Loucy (cell line): ENCODE results near the gene PAN2.

Experiments used
- EZH2phosphoT487 ChIP-seq: fragments of 200-600 bp; IDR thresholded peaks from 2 replicates; pipeline ENCODE4 v1.6.1; 2018; ENCODE audit warnings: antibody characterized with exemption, mild to moderate bottlenecking, moderate library complexity, borderline replicate concordance
- TF ChIP-seq, protein P1 (sequence below): fragments of 200-600 bp; sonication (generic); conservative IDR thresholded peaks from 2 replicates; pipeline ENCODE4 v1.5.1; 2014; ENCODE audit warnings: mild to moderate bottlenecking, antibody characterized with exemption, low read length

DNA sequence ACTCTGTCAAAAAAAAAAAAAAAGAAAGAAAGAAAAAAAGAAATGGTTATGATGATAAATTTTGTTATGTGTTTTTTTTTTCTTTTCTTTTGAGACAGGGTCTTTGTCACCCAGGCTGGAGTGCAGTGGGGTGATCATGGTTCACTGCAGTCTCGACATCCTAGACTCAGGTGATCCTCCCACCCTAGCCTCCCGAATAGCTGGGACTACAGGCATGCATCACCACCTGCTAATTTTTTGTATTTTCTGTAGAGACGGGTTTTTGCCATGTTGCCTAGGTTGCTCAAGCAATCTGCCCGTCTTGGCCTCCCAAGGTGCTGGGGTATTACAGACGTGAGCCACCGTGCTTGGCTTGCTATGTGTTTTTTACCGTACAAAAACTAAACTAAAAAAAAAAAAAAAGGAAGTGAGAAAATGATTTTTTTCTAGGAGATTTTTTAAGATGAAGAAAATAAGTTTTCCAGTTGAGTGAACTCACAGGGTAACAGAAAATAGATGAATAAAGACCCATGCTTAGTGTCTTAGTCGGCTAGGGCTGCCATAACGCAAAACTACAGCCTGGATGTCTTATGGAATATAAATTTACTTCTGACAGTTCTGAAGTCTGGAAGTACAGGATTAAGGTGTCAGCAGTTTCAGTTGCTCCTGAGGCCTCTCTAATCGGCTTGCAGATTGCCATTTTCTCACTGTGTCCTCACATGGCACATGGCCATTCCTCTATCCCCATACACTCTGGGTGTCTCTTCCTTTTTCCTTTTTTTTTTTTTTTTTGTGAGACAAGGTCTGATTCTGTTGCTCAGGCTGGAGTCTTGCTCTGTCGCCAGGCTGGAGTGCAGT lies 42.0 kb upstream of the PAN2 start:
- TF ChIP-seq, protein P1, sequence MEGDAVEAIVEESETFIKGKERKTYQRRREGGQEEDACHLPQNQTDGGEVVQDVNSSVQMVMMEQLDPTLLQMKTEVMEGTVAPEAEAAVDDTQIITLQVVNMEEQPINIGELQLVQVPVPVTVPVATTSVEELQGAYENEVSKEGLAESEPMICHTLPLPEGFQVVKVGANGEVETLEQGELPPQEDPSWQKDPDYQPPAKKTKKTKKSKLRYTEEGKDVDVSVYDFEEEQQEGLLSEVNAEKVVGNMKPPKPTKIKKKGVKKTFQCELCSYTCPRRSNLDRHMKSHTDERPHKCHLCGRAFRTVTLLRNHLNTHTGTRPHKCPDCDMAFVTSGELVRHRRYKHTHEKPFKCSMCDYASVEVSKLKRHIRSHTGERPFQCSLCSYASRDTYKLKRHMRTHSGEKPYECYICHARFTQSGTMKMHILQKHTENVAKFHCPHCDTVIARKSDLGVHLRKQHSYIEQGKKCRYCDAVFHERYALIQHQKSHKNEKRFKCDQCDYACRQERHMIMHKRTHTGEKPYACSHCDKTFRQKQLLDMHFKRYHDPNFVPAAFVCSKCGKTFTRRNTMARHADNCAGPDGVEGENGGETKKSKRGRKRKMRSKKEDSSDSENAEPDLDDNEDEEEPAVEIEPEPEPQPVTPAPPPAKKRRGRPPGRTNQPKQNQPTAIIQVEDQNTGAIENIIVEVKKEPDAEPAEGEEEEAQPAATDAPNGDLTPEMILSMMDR = no peak
- TF ChIP-seq EZH2phosphoT487 = no peak
